Measurements from ENCODE around the gene PIK3C2B.

- TF ChIP-seq CTCF (IDR thresholded peaks at IDR 0.05; ENCODE audit: poor library complexity, severe bottlenecking): no peak
- no peak for TF ChIP-seq POLR2AphosphoS5 (IDR thresholded peaks at IDR 0.05)
These were observed 31.2 kb downstream of the PIK3C2B start for GRCh38 chr1:204463125-204464060.

Data from neural cell (in vitro differentiated cells).